ENCODE data around the gene LGALS1. TPM values are rescaled to one million over a fixed set of nuclear protein-coding genes. Genes with fewer than 3 reads are reported as not detected.
"Not testable (repeated sequence)": the region's sequence is repeated elsewhere in the genome, so short reads cannot be mapped to it uniquely, and the experiment has no call there.

Gene LGALS1
- total RNA-seq, 3 donors from 2014 or later, result 23.5 to 39.5 (median 24.9) TPM

GRCh38 chr22:37681001-37681424 is 5.6 kb downstream of the LGALS1 start:
- peaks cover 27% of the 10 kb centered on the region for H3K4me1 Mint-ChIP-seq (ENCODE audit: low read depth)
- DNase-seq, result no peak
- no peak for ATAC-seq
- no peak overlapping the region for H3K4me3 Mint-ChIP-seq
- H3K36me3 Mint-ChIP-seq (ENCODE audit: insufficient read depth), result no peaks in the 10 kb centered on the region
- H3K9me3 Mint-ChIP-seq, result no peaks in the 10 kb centered on the region
- no peaks in the 10 kb centered on the region for H3K27me3 Mint-ChIP-seq (ENCODE audit: low read depth)

GRCh38 chr22:37681556-37682049 is 6.2 kb downstream of the LGALS1 start:
- H3K4me1 Mint-ChIP-seq (ENCODE audit: low read depth), result peaks cover 25% of the 10 kb centered on the region
- ATAC-seq (peak; percentile 26 to 29), DNase-seq (peak; percentile 70)
- H3K27me3 Mint-ChIP-seq (ENCODE audit: low read depth), result no peaks in the 10 kb centered on the region
- H3K9me3 Mint-ChIP-seq, result no peaks in the 10 kb centered on the region
- no peak overlapping the region for H3K4me3 Mint-ChIP-seq
- no peaks in the 10 kb centered on the region for H3K36me3 Mint-ChIP-seq (ENCODE audit: insufficient read depth)

- DNase-seq (no peak), ATAC-seq (no peak)
- Mint-ChIP-seq H3K27me3 (ENCODE audit: low read depth) (no peaks in the 10 kb centered on the region), H3K36me3 (ENCODE audit: insufficient read depth) (peaks cover 8% of the 10 kb centered on the region), H3K4me3 (peak overlapping the region; percentile 98), H3K4me1 (ENCODE audit: low read depth) (peaks cover 32% of the 10 kb centered on the region), H3K9me3 (no peaks in the 10 kb centered on the region)
Observed at GRCh38 chr22:37684803-37685615, 9.6 kb downstream of the LGALS1 start.

GRCh38 chr22:37686002-37686982 is 10.9 kb downstream of the LGALS1 start, which contains the start of gene NOL12:
Gene NOL12 (plus strand): TSS chr22:37686343. CDS start chr22:37686393, 50 bp downstream.
- H3K4me1 Mint-ChIP-seq (ENCODE audit: low read depth), result peaks cover 30% of the 10 kb centered on the region
- H3K27me3 Mint-ChIP-seq (ENCODE audit: low read depth), result no peaks in the 10 kb centered on the region
- ATAC-seq (peak; percentile 92 to 95), DNase-seq (peak; percentile 69)
- peak within 1 kb of the TSS; percentile 98 for H3K4me3 Mint-ChIP-seq
- peaks cover 15% of the 10 kb centered on the region for H3K36me3 Mint-ChIP-seq (ENCODE audit: insufficient read depth)
- no peaks in the 10 kb centered on the region for H3K9me3 Mint-ChIP-seq

GRCh38 chr22:37690407-37690806 is 15.0 kb downstream of the LGALS1 start:
- Mint-ChIP-seq H3K9me3 (no peaks in the 10 kb centered on the region), H3K4me3 (no peak overlapping the region), H3K4me1 (ENCODE audit: low read depth) (peaks cover 26% of the 10 kb centered on the region), H3K36me3 (ENCODE audit: insufficient read depth) (peaks cover 28% of the 10 kb centered on the region), H3K27me3 (ENCODE audit: low read depth) (no peaks in the 10 kb centered on the region)
- DNase-seq, result no peak
- ATAC-seq, result no peak

- Mint-ChIP-seq H3K4me3 (no peak overlapping the region), H3K27me3 (ENCODE audit: low read depth) (no peaks in the 10 kb centered on the region), H3K4me1 (ENCODE audit: low read depth) (peaks cover 31% of the 10 kb centered on the region), H3K36me3 (ENCODE audit: insufficient read depth) (peaks cover 31% of the 10 kb centered on the region), H3K9me3 (no peaks in the 10 kb centered on the region)
- DNase-seq (no peak), ATAC-seq (no peak)
Observed at GRCh38 chr22:37690901-37691504, 15.6 kb downstream of the LGALS1 start.

- Mint-ChIP-seq H3K36me3 (ENCODE audit: insufficient read depth) (peaks cover 32% of the 10 kb centered on the region), H3K9me3 (no peaks in the 10 kb centered on the region), H3K27me3 (ENCODE audit: low read depth) (no peaks in the 10 kb centered on the region), H3K4me3 (no peak overlapping the region), H3K4me1 (ENCODE audit: low read depth) (peaks cover 29% of the 10 kb centered on the region)
- ATAC-seq (no peak), DNase-seq (no peak)
Observed at GRCh38 chr22:37692627-37693285, 17.3 kb downstream of the LGALS1 start.

GRCh38 chr22:37694131-37694530 is 18.7 kb downstream of the LGALS1 start:
- not testable (repeated sequence) for DNase-seq; H3K9me3 Mint-ChIP-seq; ATAC-seq; H3K27me3 Mint-ChIP-seq (ENCODE audit: low read depth); H3K4me3 Mint-ChIP-seq
- peaks cover 20% of the 10 kb centered on the region for H3K4me1 Mint-ChIP-seq (ENCODE audit: low read depth)
- H3K36me3 Mint-ChIP-seq (ENCODE audit: insufficient read depth), result peaks cover 24% of the 10 kb centered on the region

GRCh38 chr22:37696260-37696656 is 20.8 kb downstream of the LGALS1 start:
- Mint-ChIP-seq H3K4me1 (ENCODE audit: low read depth) (peaks cover 18% of the 10 kb centered on the region), H3K36me3 (ENCODE audit: insufficient read depth) (peaks cover 17% of the 10 kb centered on the region)
- not testable (repeated sequence) for DNase-seq; H3K4me3 Mint-ChIP-seq; H3K27me3 Mint-ChIP-seq (ENCODE audit: low read depth); H3K9me3 Mint-ChIP-seq; ATAC-seq

GRCh38 chr22:37696657-37697537 is 21.5 kb downstream of the LGALS1 start, which contains the start of gene TRIOBP:
Gene TRIOBP (plus strand): TSS chr22:37697048. CDS start chr22:37701366, 4,318 bp downstream.
- no peaks in the 10 kb centered on the region for H3K27me3 Mint-ChIP-seq (ENCODE audit: low read depth)
- peaks cover 17% of the 10 kb centered on the region for H3K36me3 Mint-ChIP-seq (ENCODE audit: insufficient read depth)
- peak; percentile 99 to 100 for ATAC-seq
- DNase-seq, result peak; percentile 77
- no peaks in the 10 kb centered on the region for H3K9me3 Mint-ChIP-seq
- peaks cover 18% of the 10 kb centered on the region for H3K4me1 Mint-ChIP-seq (ENCODE audit: low read depth)
- no peak within 1 kb of the TSS for H3K4me3 Mint-ChIP-seq

GRCh38 chr22:37697538-37697835 is 22.1 kb downstream of the LGALS1 start:
- no peak for ATAC-seq
- Mint-ChIP-seq H3K4me3 (no peak overlapping the region), H3K36me3 (ENCODE audit: insufficient read depth) (peaks cover 14% of the 10 kb centered on the region), H3K9me3 (no peaks in the 10 kb centered on the region), H3K27me3 (ENCODE audit: low read depth) (no peaks in the 10 kb centered on the region), H3K4me1 (ENCODE audit: low read depth) (peaks cover 18% of the 10 kb centered on the region)
- DNase-seq, result no peak

- no peak overlapping the region for H3K4me3 Mint-ChIP-seq
- H3K4me1 Mint-ChIP-seq (ENCODE audit: low read depth), result peaks cover 9% of the 10 kb centered on the region
- H3K9me3 Mint-ChIP-seq, result no peaks in the 10 kb centered on the region
- H3K27me3 Mint-ChIP-seq (ENCODE audit: low read depth), result no peaks in the 10 kb centered on the region
- no peak for ATAC-seq
- H3K36me3 Mint-ChIP-seq (ENCODE audit: insufficient read depth), result peaks cover 9% of the 10 kb centered on the region
- DNase-seq, result no peak
Observed at GRCh38 chr22:37701141-37701786, 25.8 kb downstream of the LGALS1 start.

Data from activated T-cell treated with anti-CD3 and anti-CD28 coated beads, Interleukin-2, amount 50 U/mL, for 4 hours (primary cell).